Measurements from ENCODE around the gene ALPG.

Gene ALPG

GRCh38 chr2:232459419-232460035 is 52.9 kb downstream of the ALPG start:
- no peak overlapping the region for H3K9ac ChIP-seq (ENCODE audit: low read length)
- peaks cover 0 to 14% of the 10 kb centered on the region in 2 donors for H3K27me3 ChIP-seq (ENCODE audit: control insufficient read depth in 1 of 2, insufficient read depth in 2 of 2, low read length in 2 of 2)
- H3K9me3 ChIP-seq (ENCODE audit: low read length): no peaks in the 10 kb centered on the region
- H3K36me3 ChIP-seq (ENCODE audit: insufficient read depth, low read length): no peaks in the 10 kb centered on the region
- H3K4me3 ChIP-seq (ENCODE audit: low read depth in 1 of 2, low read length in 2 of 2): no peak overlapping the region
- H3K27ac ChIP-seq (ENCODE audit: low read depth, low read length): no peak overlapping the region
- H3K4me1 ChIP-seq (ENCODE audit: insufficient read depth, low read length): no peaks in the 10 kb centered on the region

- Histone ChIP-seq H3K4me1 (ENCODE audit: insufficient read depth, low read length) (no peaks in the 10 kb centered on the region), H3K9me3 (ENCODE audit: low read length) (no peaks in the 10 kb centered on the region), H3K27me3 (ENCODE audit: control insufficient read depth in 1 of 2, insufficient read depth in 2 of 2, low read length in 2 of 2) (peaks cover 0 to 14% of the 10 kb centered on the region in 2 donors), H3K36me3 (ENCODE audit: insufficient read depth, low read length) (no peaks in the 10 kb centered on the region), H3K27ac (ENCODE audit: low read depth, low read length) (no peak overlapping the region), H3K9ac (ENCODE audit: low read length) (no peak overlapping the region), H3K4me3 (ENCODE audit: low read depth in 1 of 2, low read length in 2 of 2) (no peak overlapping the region)
Observed at GRCh38 chr2:232460171-232460570, 53.5 kb downstream of the ALPG start.

Measured in muscle layer of colon (tissue), 2 donors.